ENCODE data around the gene BTBD18.

Gene BTBD18, protein sequence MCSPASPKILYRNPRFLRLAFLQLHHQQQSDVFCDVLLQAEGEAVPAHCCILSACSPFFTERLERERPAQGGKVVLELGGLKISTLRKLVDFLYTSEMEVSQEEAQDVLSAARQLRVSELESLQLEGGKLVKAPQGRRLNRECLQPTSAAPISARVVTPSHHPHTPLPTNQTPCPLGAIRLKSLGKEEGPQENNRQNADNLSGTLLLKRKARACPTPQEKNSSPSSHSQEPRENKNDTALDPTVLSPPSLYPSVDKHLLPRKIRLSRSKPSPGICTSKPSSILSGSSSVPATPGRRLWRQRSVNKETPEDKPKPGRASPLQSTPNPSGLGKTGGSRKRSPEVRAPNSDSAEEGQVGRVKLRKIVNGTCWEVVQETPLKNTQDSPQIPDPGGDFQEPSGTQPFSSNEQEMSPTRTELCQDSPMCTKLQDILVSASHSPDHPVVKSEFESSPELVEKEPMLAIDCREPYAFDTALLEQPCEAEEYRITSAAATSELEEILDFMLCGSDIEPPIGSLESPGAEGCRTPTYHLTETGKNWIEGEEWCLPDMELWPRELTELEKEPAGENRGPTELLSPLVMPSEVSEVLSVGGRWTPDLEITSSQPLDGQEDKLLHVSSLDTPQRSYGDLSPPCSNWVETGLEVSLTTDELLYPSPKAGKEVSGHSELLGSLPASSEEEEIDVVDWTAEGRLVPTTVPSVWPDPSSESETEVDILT

DNA sequence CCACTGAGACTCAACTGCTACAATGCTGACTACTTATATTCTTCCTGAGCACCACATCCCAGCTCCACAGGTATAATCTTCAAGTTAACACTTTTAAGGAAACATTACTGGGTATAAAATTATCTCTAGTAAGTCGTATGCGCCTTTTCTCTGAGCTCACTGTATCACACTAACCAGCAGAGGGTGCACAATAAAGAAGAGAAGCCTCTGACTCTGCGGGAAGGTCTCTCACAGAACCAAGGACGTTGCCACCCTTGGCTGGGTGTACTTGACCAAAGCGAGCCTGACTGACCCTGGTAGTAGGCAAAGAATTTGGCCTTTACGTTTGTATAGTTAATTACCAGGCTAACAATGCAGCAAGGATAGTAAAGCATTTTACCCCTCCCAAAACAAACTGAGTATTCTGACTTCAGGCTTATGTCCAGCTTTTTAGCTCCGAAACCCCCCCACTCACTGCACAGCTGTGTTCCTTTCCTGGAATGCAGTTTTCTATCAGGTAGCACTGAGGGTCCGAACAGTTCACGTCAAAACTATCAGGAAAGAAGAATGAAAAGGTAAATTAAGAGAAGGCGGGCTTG, at the start of gene BTBD18:
TSS of gene BTBD18 (minus strand) at position 144 of the 578 bp plus-strand sequence. CDS start 631 bp downstream, outside the sequence.
- Histone ChIP-seq H2AFZ (ENCODE audit: low read depth, low read length, severe bottlenecking) (no peak within 1 kb of the TSS), H3K27me3 (ENCODE audit: low read length) (no peaks in the 10 kb centered on the region), H3K4me3 (ENCODE audit: insufficient read depth, low read length, poor library complexity, severe bottlenecking) (no peak within 1 kb of the TSS), H3F3A (ENCODE audit: insufficient read depth) (peaks cover 5% of the 10 kb centered on the region), H3K36me3 (ENCODE audit: low read length) (no peaks in the 10 kb centered on the region), H3K27ac (ENCODE audit: low read depth, low read length) (no peak within 1 kb of the TSS), H3K9me2 (replicated peaks; ENCODE audit: insufficient read depth, low read length) (no peaks in the 10 kb centered on the region), H4K20me1 (ENCODE audit: low read depth, low read length) (no peaks in the 10 kb centered on the region), H3K79me2 (ENCODE audit: insufficient read depth, low read length) (no peaks in the 10 kb centered on the region), H3K9ac (ENCODE audit: low read length) (no peak within 1 kb of the TSS), H3K9me3 (ENCODE audit: insufficient read depth, low read length) (no peaks in the 10 kb centered on the region), H3K4me2 (ENCODE audit: low read depth, low read length, poor library complexity, severe bottlenecking) (no peak within 1 kb of the TSS)
- no peak for TF ChIP-seq EZH2phosphoT487 (conservative IDR thresholded peaks at IDR 0.05; ENCODE audit: low read length)
- TF ChIP-seq, protein P1, sequence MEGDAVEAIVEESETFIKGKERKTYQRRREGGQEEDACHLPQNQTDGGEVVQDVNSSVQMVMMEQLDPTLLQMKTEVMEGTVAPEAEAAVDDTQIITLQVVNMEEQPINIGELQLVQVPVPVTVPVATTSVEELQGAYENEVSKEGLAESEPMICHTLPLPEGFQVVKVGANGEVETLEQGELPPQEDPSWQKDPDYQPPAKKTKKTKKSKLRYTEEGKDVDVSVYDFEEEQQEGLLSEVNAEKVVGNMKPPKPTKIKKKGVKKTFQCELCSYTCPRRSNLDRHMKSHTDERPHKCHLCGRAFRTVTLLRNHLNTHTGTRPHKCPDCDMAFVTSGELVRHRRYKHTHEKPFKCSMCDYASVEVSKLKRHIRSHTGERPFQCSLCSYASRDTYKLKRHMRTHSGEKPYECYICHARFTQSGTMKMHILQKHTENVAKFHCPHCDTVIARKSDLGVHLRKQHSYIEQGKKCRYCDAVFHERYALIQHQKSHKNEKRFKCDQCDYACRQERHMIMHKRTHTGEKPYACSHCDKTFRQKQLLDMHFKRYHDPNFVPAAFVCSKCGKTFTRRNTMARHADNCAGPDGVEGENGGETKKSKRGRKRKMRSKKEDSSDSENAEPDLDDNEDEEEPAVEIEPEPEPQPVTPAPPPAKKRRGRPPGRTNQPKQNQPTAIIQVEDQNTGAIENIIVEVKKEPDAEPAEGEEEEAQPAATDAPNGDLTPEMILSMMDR (IDR thresholded peaks at IDR 0.05; ENCODE audit: insufficient read depth, low read length, poor library complexity, severe bottlenecking): peak; percentile 23

DNA sequence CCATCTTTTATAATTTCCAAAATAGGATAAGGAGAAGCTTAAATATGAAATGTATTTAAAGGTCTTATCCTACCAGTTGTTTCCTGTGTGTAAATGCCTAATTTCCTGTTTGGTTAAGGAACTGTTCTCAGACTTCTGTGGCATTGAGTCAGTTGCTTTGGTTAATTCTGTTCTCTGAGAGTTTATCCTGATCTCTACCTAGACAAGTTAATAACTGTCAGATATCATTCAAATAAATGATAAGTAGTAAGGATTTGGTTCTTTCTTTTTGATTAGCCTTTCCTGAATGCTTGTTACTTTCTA, 49.5 kb upstream of the BTBD18 start:
- Histone ChIP-seq H3K9ac (ENCODE audit: low read length) (no peak overlapping the region), H4K20me1 (ENCODE audit: low read depth, low read length) (no peaks in the 10 kb centered on the region), H3K9me3 (ENCODE audit: insufficient read depth, low read length) (no peaks in the 10 kb centered on the region), H3K27ac (ENCODE audit: low read depth, low read length) (no peak overlapping the region), H2AFZ (ENCODE audit: low read depth, low read length, severe bottlenecking) (peak overlapping the region; percentile 54), H3K9me2 (replicated peaks; ENCODE audit: insufficient read depth, low read length) (no peaks in the 10 kb centered on the region), H3K4me2 (ENCODE audit: low read depth, low read length, poor library complexity, severe bottlenecking) (no peak overlapping the region), H3K36me3 (ENCODE audit: low read length) (no peaks in the 10 kb centered on the region), H3F3A (ENCODE audit: insufficient read depth) (no peaks in the 10 kb centered on the region), H3K27me3 (ENCODE audit: low read length) (no peaks in the 10 kb centered on the region), H3K79me2 (ENCODE audit: insufficient read depth, low read length) (no peaks in the 10 kb centered on the region), H3K4me3 (ENCODE audit: insufficient read depth, low read length, poor library complexity, severe bottlenecking) (no peak overlapping the region)
- TF ChIP-seq EZH2phosphoT487 (conservative IDR thresholded peaks at IDR 0.05; ENCODE audit: low read length): no peak

DNA sequence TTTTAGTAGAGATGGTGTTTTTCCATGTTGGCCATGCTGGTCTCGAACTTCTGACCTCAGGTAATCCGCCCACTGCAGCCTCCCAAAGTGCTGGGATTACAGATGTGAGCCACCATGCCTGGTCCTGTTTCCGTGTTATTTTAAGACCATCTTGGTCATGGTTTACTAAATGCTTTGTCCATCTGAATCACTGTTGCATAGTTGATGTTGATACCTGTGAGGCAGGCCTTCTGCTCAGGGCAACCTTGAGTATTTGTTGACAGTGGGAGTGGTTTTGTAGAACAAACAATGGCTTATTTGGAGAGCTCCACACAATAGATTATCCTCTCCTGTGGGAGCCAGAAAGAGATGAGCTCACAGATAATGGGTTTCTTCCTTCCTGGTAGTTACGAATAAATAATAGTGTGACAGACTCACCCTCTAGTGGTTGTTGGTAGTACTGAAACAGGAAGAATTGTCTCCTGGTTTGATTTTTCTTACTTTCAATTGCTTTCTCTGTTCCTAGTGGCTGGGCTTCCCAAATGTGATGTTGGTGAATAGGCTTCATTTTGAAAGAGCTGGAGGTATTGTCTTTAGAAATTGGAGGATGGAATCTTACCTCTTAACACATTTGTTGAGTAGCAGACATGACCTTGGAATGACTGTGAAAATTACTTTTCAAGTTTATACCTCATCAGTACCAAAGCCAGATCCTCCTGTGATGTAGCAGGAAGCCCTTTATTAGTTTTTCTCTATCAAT, 49.0 kb upstream of the BTBD18 start:
- Histone ChIP-seq H3K9me2 (replicated peaks; ENCODE audit: insufficient read depth, low read length) (no peaks in the 10 kb centered on the region), H3K9ac (ENCODE audit: low read length) (no peak overlapping the region), H3K4me2 (ENCODE audit: low read depth, low read length, poor library complexity, severe bottlenecking) (peak overlapping the region; percentile 26), H3F3A (ENCODE audit: insufficient read depth) (no peaks in the 10 kb centered on the region), H2AFZ (ENCODE audit: low read depth, low read length, severe bottlenecking) (peak overlapping the region; percentile 54), H3K36me3 (ENCODE audit: low read length) (no peaks in the 10 kb centered on the region), H4K20me1 (ENCODE audit: low read depth, low read length) (no peaks in the 10 kb centered on the region), H3K79me2 (ENCODE audit: insufficient read depth, low read length) (no peaks in the 10 kb centered on the region), H3K27me3 (ENCODE audit: low read length) (no peaks in the 10 kb centered on the region), H3K27ac (ENCODE audit: low read depth, low read length) (no peak overlapping the region), H3K9me3 (ENCODE audit: insufficient read depth, low read length) (no peaks in the 10 kb centered on the region), H3K4me3 (ENCODE audit: insufficient read depth, low read length, poor library complexity, severe bottlenecking) (no peak overlapping the region)
- no peak for TF ChIP-seq EZH2phosphoT487 (conservative IDR thresholded peaks at IDR 0.05; ENCODE audit: low read length)
- TF ChIP-seq, protein P1 (IDR thresholded peaks at IDR 0.05; ENCODE audit: insufficient read depth, low read length, poor library complexity, severe bottlenecking): peak; percentile 69

Measured in SU-DHL-6 (cell line).